ENCODE measurements around the gene SYT15. TPM values are rescaled to one million over a fixed set of nuclear protein-coding genes. Genes with fewer than 3 reads are reported as not detected.
"Not testable (repeated sequence)": the region's sequence is repeated elsewhere in the genome, so short reads cannot be mapped to it uniquely, and the experiment has no call there.

SYT15 gene
- total RNA-seq, 1 experiment from 2014 or later: 0.59 TPM

DNA sequence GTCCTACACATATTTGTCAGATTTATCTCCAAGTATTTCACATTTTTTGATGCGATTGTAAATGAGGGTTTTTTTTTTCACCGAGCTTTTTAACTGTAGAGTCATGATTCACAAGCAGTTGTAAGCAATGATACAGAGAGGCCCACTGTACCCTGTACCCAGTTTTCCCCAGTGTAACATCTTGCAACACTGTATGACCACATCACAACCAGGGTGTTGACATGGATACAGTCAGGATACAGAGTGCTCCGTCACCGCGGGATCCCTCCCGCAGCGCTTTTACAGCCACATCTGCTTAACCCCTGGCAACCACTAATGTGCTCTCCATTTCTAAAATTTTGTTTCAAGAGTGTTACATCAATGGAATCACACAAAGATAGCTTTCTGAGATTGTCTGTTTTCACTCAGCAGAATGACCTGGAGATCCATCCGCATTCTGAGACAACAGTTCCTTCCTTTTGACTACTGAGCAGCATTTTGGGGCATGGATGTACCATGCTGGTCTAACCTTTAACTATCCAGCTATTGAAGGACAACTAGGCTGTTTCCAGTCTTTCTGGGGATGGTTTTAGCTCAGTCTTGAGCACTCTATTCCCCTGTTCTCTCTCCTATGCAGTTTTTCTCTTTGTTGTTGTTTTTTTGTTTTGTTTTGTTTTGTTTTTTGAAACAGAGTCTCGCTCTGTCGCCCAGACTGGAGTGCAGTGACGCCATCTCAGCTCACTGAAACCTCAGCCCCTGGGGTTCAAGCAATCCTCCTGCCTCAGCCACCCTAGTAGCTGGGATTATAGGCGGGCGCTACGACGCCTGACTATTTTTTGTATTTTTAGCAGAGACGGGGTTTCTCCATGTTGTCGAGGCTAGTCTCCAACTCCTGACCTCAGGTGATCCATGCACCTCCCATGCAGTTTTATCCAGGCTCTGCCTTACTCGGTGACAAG lies 48.4 kb upstream of the SYT15 start:
- H2AFZ ChIP-seq (ENCODE audit: low read length): no peak overlapping the region

DNA sequence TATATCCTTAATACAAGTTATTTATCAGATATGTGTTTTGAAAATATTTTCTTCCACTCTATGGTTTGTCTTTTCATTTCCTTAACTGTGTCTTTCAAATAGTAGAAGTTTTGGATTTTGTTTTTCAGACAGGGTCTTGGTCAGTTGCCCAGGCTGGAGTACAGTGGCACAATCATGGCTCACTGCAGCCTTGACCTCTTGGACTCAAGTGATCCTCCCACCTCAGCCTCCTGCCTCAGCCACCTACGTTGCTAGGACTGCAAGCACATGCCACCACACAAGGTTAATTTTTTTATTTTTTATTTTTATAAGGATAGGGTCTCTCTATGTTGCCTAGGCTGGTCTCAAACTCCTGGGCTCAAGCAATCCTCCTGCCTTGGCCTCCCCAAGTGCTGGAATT lies 46.7 kb upstream of the SYT15 start:
- WGBS (ENCODE audit: extremely low coverage, insufficient read length, low lambda C conversion rate): no CpG with 5 or more reads among the region's 1 CpG
- H3K79me2 ChIP-seq (ENCODE audit: insufficient read depth, low read length); H3K4me1 ChIP-seq (ENCODE audit: insufficient read depth, low read length); H2BK5ac ChIP-seq (ENCODE audit: insufficient read length, low read length); H3K27ac ChIP-seq (ENCODE audit: insufficient read length, low read depth, low read length); H3K36me3 Mint-ChIP-seq (ENCODE audit: insufficient read depth in 1 of 3, low read depth in 3 of 3); H3K9me3 Mint-ChIP-seq; H3K18ac ChIP-seq (ENCODE audit: insufficient read length, low read depth, low read length); H3K4ac ChIP-seq (ENCODE audit: low read depth, low read length); H2BK15ac ChIP-seq (ENCODE audit: low read depth, low read length); H3K9ac ChIP-seq (ENCODE audit: extremely low read depth, insufficient read length, low read length); H4K8ac ChIP-seq (replicated peaks; ENCODE audit: insufficient read length, low read depth, low read length); H3K27ac Mint-ChIP-seq; H3K4me2 ChIP-seq (ENCODE audit: insufficient read depth, insufficient read length, low read length); H3K23me2 ChIP-seq (ENCODE audit: insufficient read length, low read depth, low read length, poor library complexity, severe bottlenecking); H3K56ac ChIP-seq (ENCODE audit: insufficient read length, low read depth, low read length); DNase-seq; H3K27me3 ChIP-seq (ENCODE audit: insufficient read depth, low read length); H3K27me3 Mint-ChIP-seq (ENCODE audit: low read depth); H3T11ph ChIP-seq (ENCODE audit: low read length); H3K9me3 ChIP-seq (ENCODE audit: control insufficient read depth, low read depth, low read length); H3K14ac ChIP-seq (ENCODE audit: insufficient read depth, low read length); H2BK20ac ChIP-seq (ENCODE audit: low read depth, low read length, poor library complexity, severe bottlenecking); H3K4me1 Mint-ChIP-seq; H2AFZ ChIP-seq (ENCODE audit: low read length); H2BK120ac ChIP-seq (ENCODE audit: low read depth, low read length, poor library complexity, severe bottlenecking); H3K23ac ChIP-seq (ENCODE audit: insufficient read length, low read depth, low read length); H3K4me3 Mint-ChIP-seq; H4K91ac ChIP-seq (ENCODE audit: insufficient read length, low read depth, low read length); H3K79me1 ChIP-seq (ENCODE audit: insufficient read depth, low read depth, low read length, poor library complexity, severe bottlenecking); H2BK12ac ChIP-seq (ENCODE audit: insufficient read length, low read depth, low read length); H4K20me1 ChIP-seq (ENCODE audit: control insufficient read depth, insufficient read depth, insufficient read length); H4K5ac ChIP-seq (ENCODE audit: insufficient read length, low read depth, low read length); H2AK5ac ChIP-seq (ENCODE audit: insufficient read length, low read length): not testable (repeated sequence)

More for the DNA sequence above, 48.4 kb upstream of the SYT15 start:
- Histone ChIP-seq H3K9me3 (ENCODE audit: control insufficient read depth, low read depth, low read length) (no peaks in the 10 kb centered on the region), H3K4me1 (ENCODE audit: insufficient read depth, low read length) (no peaks in the 10 kb centered on the region), H4K20me1 (ENCODE audit: control insufficient read depth, insufficient read depth, insufficient read length) (no peaks in the 10 kb centered on the region), H3T11ph (ENCODE audit: low read length) (no peak overlapping the region), H4K91ac (ENCODE audit: insufficient read length, low read depth, low read length) (no peak overlapping the region), H3K4me2 (ENCODE audit: insufficient read depth, insufficient read length, low read length) (no peak overlapping the region), H3K23ac (ENCODE audit: insufficient read length, low read depth, low read length) (no peak overlapping the region), H3K27me3 (ENCODE audit: insufficient read depth, low read length) (no peaks in the 10 kb centered on the region), H3K14ac (ENCODE audit: insufficient read depth, low read length) (no peak overlapping the region), H3K18ac (ENCODE audit: insufficient read length, low read depth, low read length) (no peak overlapping the region), H3K79me1 (ENCODE audit: insufficient read depth, low read depth, low read length, poor library complexity, severe bottlenecking) (no peaks in the 10 kb centered on the region), H4K5ac (ENCODE audit: insufficient read length, low read depth, low read length) (no peak overlapping the region), H2BK20ac (ENCODE audit: low read depth, low read length, poor library complexity, severe bottlenecking) (no peak overlapping the region), H2BK12ac (ENCODE audit: insufficient read length, low read depth, low read length) (no peak overlapping the region), H2BK5ac (ENCODE audit: insufficient read length, low read length) (no peak overlapping the region), H3K4ac (ENCODE audit: low read depth, low read length) (no peak overlapping the region), H3K56ac (ENCODE audit: insufficient read length, low read depth, low read length) (no peak overlapping the region), H4K8ac (replicated peaks; ENCODE audit: insufficient read length, low read depth, low read length) (no peak overlapping the region), H3K9ac (ENCODE audit: extremely low read depth, insufficient read length, low read length) (no peak overlapping the region), H2BK120ac (ENCODE audit: low read depth, low read length, poor library complexity, severe bottlenecking) (no peak overlapping the region), H3K23me2 (ENCODE audit: insufficient read length, low read depth, low read length, poor library complexity, severe bottlenecking) (no peaks in the 10 kb centered on the region), H2BK15ac (ENCODE audit: low read depth, low read length) (no peak overlapping the region), H3K27ac (ENCODE audit: insufficient read length, low read depth, low read length) (no peak overlapping the region), H2AK5ac (ENCODE audit: insufficient read length, low read length) (no peak overlapping the region), H3K79me2 (ENCODE audit: insufficient read depth, low read length) (no peaks in the 10 kb centered on the region)
- Mint-ChIP-seq H3K27me3 (ENCODE audit: low read depth) (no peaks in the 10 kb centered on the region; the same call in 1 of the 2 replicates), H3K36me3 (ENCODE audit: insufficient read depth in 1 of 3, low read depth in 3 of 3) (no peaks in the 10 kb centered on the region), H3K27ac (no peak overlapping the region), H3K9me3 (no peaks in the 10 kb centered on the region), H3K4me3 (no peak overlapping the region), H3K4me1 (no peaks in the 10 kb centered on the region)
- no peak for TF ChIP-seq CTCF (conservative IDR thresholded peaks at IDR 0.05)
- WGBS (ENCODE audit: extremely low coverage, insufficient read length, low lambda C conversion rate): no CpG with 5 or more reads among the region's 18 CpGs
- no peak for DNase-seq
